Measurements from ENCODE around the gene BMS1.

Gene BMS1

GRCh38 chr10:42755556-42756093 lies 27.0 kb upstream of the BMS1 start:
- H3K36me3 ChIP-seq (ENCODE audit: control insufficient read depth, insufficient read depth, low read length): no peaks in the 10 kb centered on the region
- no peak overlapping the region for H3K27ac ChIP-seq (ENCODE audit: low read depth, low read length)
- H3K4me3 ChIP-seq (ENCODE audit: low read length): no peak overlapping the region
- H3K9ac ChIP-seq (ENCODE audit: low read length): no peak overlapping the region
- H3K4me1 ChIP-seq (ENCODE audit: control insufficient read depth, insufficient read depth, low read length): no peaks in the 10 kb centered on the region
- peaks cover 18% of the 10 kb centered on the region for H3K27me3 ChIP-seq (ENCODE audit: control insufficient read depth, insufficient read depth, low read length)

GRCh38 chr10:42767906-42768305 lies 14.7 kb upstream of the BMS1 start:
- H3K27ac ChIP-seq (ENCODE audit: low read depth, low read length): no peak overlapping the region
- no peaks in the 10 kb centered on the region for H3K27me3 ChIP-seq (ENCODE audit: control insufficient read depth, insufficient read depth, low read length)
- H3K4me1 ChIP-seq (ENCODE audit: control insufficient read depth, insufficient read depth, low read length): no peaks in the 10 kb centered on the region
- H3K4me3 ChIP-seq (ENCODE audit: low read length): no peak overlapping the region
- no peaks in the 10 kb centered on the region for H3K36me3 ChIP-seq (ENCODE audit: control insufficient read depth, insufficient read depth, low read length)
- no peak overlapping the region for H3K9ac ChIP-seq (ENCODE audit: low read length)

- Histone ChIP-seq H3K4me1 (ENCODE audit: control insufficient read depth, insufficient read depth, low read length) (no peaks in the 10 kb centered on the region), H3K27me3 (ENCODE audit: control insufficient read depth, insufficient read depth, low read length) (no peaks in the 10 kb centered on the region)
Measured at GRCh38 chr10:42768581-42769152, 13.9 kb upstream of the BMS1 start.

GRCh38 chr10:42769173-42769572 lies 13.4 kb upstream of the BMS1 start:
- H3K4me1 ChIP-seq (ENCODE audit: control insufficient read depth, insufficient read depth, low read length): no peaks in the 10 kb centered on the region
- no peaks in the 10 kb centered on the region for H3K36me3 ChIP-seq (ENCODE audit: control insufficient read depth, insufficient read depth, low read length)
- no peaks in the 10 kb centered on the region for H3K27me3 ChIP-seq (ENCODE audit: control insufficient read depth, insufficient read depth, low read length)
- H3K27ac ChIP-seq (ENCODE audit: low read depth, low read length): no peak overlapping the region
- no peak overlapping the region for H3K4me3 ChIP-seq (ENCODE audit: low read length)
- no peak overlapping the region for H3K9ac ChIP-seq (ENCODE audit: low read length)

More at GRCh38 chr10:42768581-42769152, 13.9 kb upstream of the BMS1 start:
- Histone ChIP-seq H3K9ac (ENCODE audit: low read length) (no peak overlapping the region), H3K4me3 (ENCODE audit: low read length) (no peak overlapping the region), H3K27ac (ENCODE audit: low read depth, low read length) (no peak overlapping the region), H3K36me3 (ENCODE audit: control insufficient read depth, insufficient read depth, low read length) (no peaks in the 10 kb centered on the region)

- Histone ChIP-seq H3K36me3 (ENCODE audit: control insufficient read depth, insufficient read depth, low read length) (no peaks in the 10 kb centered on the region), H3K27ac (ENCODE audit: low read depth, low read length) (no peak overlapping the region), H3K9ac (ENCODE audit: low read length) (no peak overlapping the region), H3K4me3 (ENCODE audit: low read length) (peak overlapping the region; percentile 29), H3K4me1 (ENCODE audit: control insufficient read depth, insufficient read depth, low read length) (no peaks in the 10 kb centered on the region), H3K27me3 (ENCODE audit: control insufficient read depth, insufficient read depth, low read length) (no peaks in the 10 kb centered on the region)
Measured at GRCh38 chr10:42769673-42770072, 12.9 kb upstream of the BMS1 start.

GRCh38 chr10:42776681-42777080 lies 5.9 kb upstream of the BMS1 start:
- no peak overlapping the region for H3K9ac ChIP-seq (ENCODE audit: low read length)
- H3K27me3 ChIP-seq (ENCODE audit: control insufficient read depth, insufficient read depth, low read length): peaks cover 3% of the 10 kb centered on the region
- no peak overlapping the region for H3K4me3 ChIP-seq (ENCODE audit: low read length)
- H3K4me1 ChIP-seq (ENCODE audit: control insufficient read depth, insufficient read depth, low read length): no peaks in the 10 kb centered on the region
- no peaks in the 10 kb centered on the region for H3K36me3 ChIP-seq (ENCODE audit: control insufficient read depth, insufficient read depth, low read length)
- no peak overlapping the region for H3K27ac ChIP-seq (ENCODE audit: low read depth, low read length)

- Histone ChIP-seq H3K4me1 (ENCODE audit: control insufficient read depth, insufficient read depth, low read length) (peaks cover 2% of the 10 kb centered on the region), H3K27me3 (ENCODE audit: control insufficient read depth, insufficient read depth, low read length) (peaks cover 3% of the 10 kb centered on the region), H3K36me3 (ENCODE audit: control insufficient read depth, insufficient read depth, low read length) (peaks cover 5% of the 10 kb centered on the region), H3K4me3 (ENCODE audit: low read length) (no peak overlapping the region), H3K9ac (ENCODE audit: low read length) (no peak overlapping the region), H3K27ac (ENCODE audit: low read depth, low read length) (no peak overlapping the region)
Measured at GRCh38 chr10:42780456-42780855, 2.1 kb upstream of the BMS1 start.

- peaks cover 2% of the 10 kb centered on the region for H3K4me1 ChIP-seq (ENCODE audit: control insufficient read depth, insufficient read depth, low read length)
- no peaks in the 10 kb centered on the region for H3K27me3 ChIP-seq (ENCODE audit: control insufficient read depth, insufficient read depth, low read length)
- peak overlapping the region; percentile 88 for H3K9ac ChIP-seq (ENCODE audit: low read length)
- peak overlapping the region; percentile 85 for H3K4me3 ChIP-seq (ENCODE audit: low read length)
- peaks cover 12% of the 10 kb centered on the region for H3K36me3 ChIP-seq (ENCODE audit: control insufficient read depth, insufficient read depth, low read length)
- peak overlapping the region; percentile 82 for H3K27ac ChIP-seq (ENCODE audit: low read depth, low read length)
Measured at GRCh38 chr10:42781893-42782445, 626 bp upstream of the BMS1 start.

GRCh38 chr10:42783181-42783549 lies 570 bp downstream of the BMS1 start:
- peaks cover 14% of the 10 kb centered on the region for H3K36me3 ChIP-seq (ENCODE audit: control insufficient read depth, insufficient read depth, low read length)
- H3K4me3 ChIP-seq (ENCODE audit: low read length): peak overlapping the region; percentile 85
- H3K27me3 ChIP-seq (ENCODE audit: control insufficient read depth, insufficient read depth, low read length): no peaks in the 10 kb centered on the region
- peak overlapping the region; percentile 82 for H3K27ac ChIP-seq (ENCODE audit: low read depth, low read length)
- H3K9ac ChIP-seq (ENCODE audit: low read length): peak overlapping the region; percentile 7
- H3K4me1 ChIP-seq (ENCODE audit: control insufficient read depth, insufficient read depth, low read length): peaks cover 2% of the 10 kb centered on the region

- Histone ChIP-seq H3K27ac (ENCODE audit: low read depth, low read length) (no peak overlapping the region), H3K27me3 (ENCODE audit: control insufficient read depth, insufficient read depth, low read length) (no peaks in the 10 kb centered on the region), H3K4me1 (ENCODE audit: control insufficient read depth, insufficient read depth, low read length) (peaks cover 2% of the 10 kb centered on the region), H3K36me3 (ENCODE audit: control insufficient read depth, insufficient read depth, low read length) (peaks cover 18% of the 10 kb centered on the region), H3K9ac (ENCODE audit: low read length) (no peak overlapping the region), H3K4me3 (ENCODE audit: low read length) (no peak overlapping the region)
Measured at GRCh38 chr10:42785759-42786158, 3.2 kb downstream of the BMS1 start.

GRCh38 chr10:42790835-42791234 lies 8.2 kb downstream of the BMS1 start:
- Histone ChIP-seq H3K9ac (ENCODE audit: low read length) (no peak overlapping the region), H3K36me3 (ENCODE audit: control insufficient read depth, insufficient read depth, low read length) (peaks cover 32% of the 10 kb centered on the region), H3K4me1 (ENCODE audit: control insufficient read depth, insufficient read depth, low read length) (no peaks in the 10 kb centered on the region), H3K4me3 (ENCODE audit: low read length) (no peak overlapping the region), H3K27ac (ENCODE audit: low read depth, low read length) (no peak overlapping the region), H3K27me3 (ENCODE audit: control insufficient read depth, insufficient read depth, low read length) (no peaks in the 10 kb centered on the region)

- Histone ChIP-seq H3K4me1 (ENCODE audit: control insufficient read depth, insufficient read depth, low read length) (no peaks in the 10 kb centered on the region), H3K9ac (ENCODE audit: low read length) (no peak overlapping the region), H3K36me3 (ENCODE audit: control insufficient read depth, insufficient read depth, low read length) (peaks cover 46% of the 10 kb centered on the region), H3K27ac (ENCODE audit: low read depth, low read length) (no peak overlapping the region), H3K4me3 (ENCODE audit: low read length) (no peak overlapping the region), H3K27me3 (ENCODE audit: control insufficient read depth, insufficient read depth, low read length) (no peaks in the 10 kb centered on the region)
Measured at GRCh38 chr10:42795701-42796100, 13.1 kb downstream of the BMS1 start.

- no peak overlapping the region for H3K4me3 ChIP-seq (ENCODE audit: low read length)
- no peaks in the 10 kb centered on the region for H3K4me1 ChIP-seq (ENCODE audit: control insufficient read depth, insufficient read depth, low read length)
- H3K9ac ChIP-seq (ENCODE audit: low read length): no peak overlapping the region
- H3K36me3 ChIP-seq (ENCODE audit: control insufficient read depth, insufficient read depth, low read length): peaks cover 23% of the 10 kb centered on the region
- no peak overlapping the region for H3K27ac ChIP-seq (ENCODE audit: low read depth, low read length)
- no peaks in the 10 kb centered on the region for H3K27me3 ChIP-seq (ENCODE audit: control insufficient read depth, insufficient read depth, low read length)
Measured at GRCh38 chr10:42801135-42801534, 18.5 kb downstream of the BMS1 start.
